CMK (cell line): Measurements from ENCODE around the gene SLCO1A2.

ENCODE experiments used
- DNase-seq: peaks from one replicate; pipeline ENCODE4 v3.0.0-alpha.2; 2010; ENCODE audit warnings: low read depth

The SLCO1A2 gene

DNA sequence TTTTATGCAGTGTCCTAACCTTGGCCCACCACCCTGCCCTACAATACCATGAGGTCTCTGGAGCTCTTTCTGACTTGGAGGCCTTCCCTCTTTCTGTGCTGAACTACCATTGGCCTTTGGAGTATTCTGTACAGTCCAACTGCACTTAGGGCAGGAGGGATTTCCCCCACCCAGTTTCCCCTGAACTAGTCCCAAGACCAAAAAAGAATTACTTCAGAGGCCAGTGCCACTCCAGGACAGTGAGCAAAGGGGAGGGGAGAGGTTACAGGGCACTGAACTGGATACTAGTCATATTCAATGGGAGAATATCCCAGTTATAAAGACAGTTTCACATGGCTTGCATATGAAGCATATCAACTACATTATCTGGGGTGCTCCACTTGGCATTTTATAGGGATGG is 6.1 kb downstream of the SLCO1A2 start:
- no peak for DNase-seq

DNA sequence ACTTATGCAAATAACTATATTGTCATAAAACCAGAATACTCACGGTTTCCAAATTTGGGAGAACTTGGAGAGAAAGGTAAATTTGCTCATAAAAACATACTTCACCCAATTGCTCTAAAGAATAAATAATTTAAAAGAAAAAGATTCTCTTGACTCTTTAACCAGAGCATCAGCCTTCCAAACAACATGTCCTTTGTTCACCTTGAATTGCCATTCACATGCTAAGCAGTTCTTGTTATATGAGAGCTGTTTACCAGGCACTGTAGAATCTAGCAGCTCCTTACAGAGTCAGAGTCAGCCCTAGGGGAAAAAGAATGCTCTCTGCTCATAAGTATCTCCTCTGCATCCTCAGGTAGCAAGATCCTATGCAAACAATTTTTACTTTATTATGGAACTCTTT is 10.2 kb downstream of the SLCO1A2 start:
- DNase-seq = no peak

DNA sequence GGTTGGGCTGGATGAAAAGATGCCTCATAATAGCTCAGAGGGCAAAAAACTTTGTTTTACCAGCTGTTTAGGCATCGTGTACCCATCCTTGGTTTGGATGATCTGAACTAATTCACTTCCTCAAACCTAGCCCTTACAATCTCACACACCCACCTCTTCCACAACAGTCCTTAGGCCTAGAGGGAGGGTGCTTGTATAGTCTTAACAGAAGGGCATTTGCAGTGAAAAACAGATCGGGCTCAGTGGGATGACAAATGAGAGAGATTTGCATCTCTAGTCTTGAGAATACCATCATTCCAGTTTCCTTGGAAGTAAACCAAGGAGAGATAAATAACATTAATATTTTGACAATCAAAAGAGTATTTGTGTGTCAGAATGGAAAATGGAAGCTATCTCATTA is 11.0 kb downstream of the SLCO1A2 start:
- no peak for DNase-seq

DNA sequence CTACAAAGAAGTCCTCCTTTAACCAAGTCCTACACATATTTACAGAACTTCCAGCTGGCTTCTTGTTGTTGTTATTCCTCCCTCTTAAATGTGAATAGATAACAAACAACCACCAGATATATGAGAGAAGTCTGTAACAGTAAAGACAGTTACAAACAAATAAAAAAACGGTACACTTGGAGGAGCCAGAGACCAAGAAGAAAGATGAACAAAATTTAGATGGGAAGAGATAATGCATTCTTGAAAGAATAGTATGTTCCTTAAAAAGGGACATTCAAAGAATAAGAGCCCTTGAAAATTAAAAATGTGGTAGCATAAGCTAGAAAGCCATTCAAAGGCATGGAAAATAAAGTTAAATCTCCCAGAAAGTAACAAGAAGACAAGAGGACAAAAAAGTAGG is 25.9 kb downstream of the SLCO1A2 start:
- no peak for DNase-seq

DNA sequence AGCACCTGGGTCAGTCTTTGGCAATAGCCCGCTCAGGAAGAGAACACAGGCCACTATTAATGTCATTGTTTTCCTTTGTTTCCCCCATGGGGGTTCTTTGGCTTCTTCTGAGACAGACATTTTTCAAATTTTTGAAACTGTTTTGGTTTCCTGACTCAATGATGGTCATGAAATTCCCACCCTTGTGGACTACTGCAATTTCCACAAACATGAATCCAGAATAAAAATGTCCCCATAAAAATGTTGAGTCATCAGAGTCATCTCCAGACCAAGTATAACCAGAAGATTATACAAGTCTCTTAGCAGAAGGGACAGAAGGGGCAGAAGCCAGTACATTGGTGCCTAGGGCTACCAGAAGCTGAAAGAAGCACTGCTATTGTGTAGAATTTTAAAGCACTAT is 29.1 kb downstream of the SLCO1A2 start:
- DNase-seq = no peak

DNA sequence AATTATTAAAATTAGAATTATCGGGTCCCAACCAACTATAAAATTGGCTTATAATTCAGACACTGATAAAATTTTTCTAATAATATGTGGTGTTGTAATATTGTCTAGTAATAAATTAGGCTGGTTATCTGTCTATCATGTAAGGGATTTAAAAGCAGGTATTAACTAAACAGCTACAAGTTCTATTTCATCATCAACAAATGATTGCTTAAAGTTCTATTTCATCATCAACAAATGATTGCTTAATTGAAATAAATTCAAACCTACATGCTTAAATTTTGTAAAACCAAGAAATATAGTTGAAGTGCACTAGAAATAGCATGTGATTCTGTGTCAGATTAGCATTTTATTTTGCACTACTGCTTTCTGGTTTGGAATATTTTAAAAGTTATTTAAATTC is 34.1 kb downstream of the SLCO1A2 start:
- no peak for DNase-seq

DNA sequence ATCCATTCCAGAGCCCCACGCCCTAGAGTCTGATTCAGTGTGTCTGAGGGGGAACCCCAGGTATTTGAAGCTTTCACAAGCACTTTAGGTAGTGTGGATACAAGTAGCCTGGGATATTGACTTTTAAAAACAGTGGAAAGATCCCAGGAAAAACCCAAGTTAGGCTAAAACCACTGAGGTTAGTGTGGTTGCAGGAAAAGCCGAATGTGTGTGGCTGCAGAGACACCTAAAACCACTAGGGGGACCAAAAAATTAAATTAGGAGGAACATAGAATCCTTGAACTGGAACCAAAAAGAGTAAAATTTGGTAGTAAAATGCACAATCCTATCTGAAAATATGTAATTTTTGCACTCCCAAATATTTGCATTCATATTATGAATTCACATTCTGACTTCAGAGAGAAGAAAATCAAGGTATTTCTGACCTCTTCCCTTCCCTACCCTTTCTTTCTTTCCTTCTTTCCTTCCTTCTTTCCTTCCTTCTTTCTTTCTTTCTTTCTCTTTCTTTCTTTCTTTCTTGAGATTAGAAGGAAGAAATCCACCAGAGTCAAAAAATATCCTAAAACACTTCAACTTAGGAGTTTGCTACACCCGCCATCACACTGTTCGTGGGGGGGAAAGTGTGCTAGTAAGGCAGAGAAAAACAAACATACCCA is 37.8 kb downstream of the SLCO1A2 start:
- DNase-seq = no peak

DNA sequence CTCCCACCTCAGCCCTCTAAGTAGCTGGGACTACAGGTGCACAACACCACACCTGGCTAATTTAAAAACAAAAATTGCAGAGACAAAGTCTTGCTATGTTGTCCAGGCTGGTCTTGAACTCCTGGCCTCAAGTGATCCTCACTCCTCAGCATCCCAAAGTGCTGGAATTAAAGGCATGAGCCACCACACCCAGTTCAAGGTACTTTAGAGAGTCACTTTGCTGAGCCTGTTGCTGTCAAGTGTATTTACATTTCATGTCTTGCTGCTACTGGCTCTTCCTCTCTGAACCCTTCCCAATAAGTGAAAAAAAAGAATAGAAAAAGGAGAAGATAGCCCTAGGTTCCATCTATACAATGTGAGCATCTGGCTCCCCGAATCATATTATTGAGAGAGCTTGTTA is 38.4 kb downstream of the SLCO1A2 start:
- no peak for DNase-seq

DNA sequence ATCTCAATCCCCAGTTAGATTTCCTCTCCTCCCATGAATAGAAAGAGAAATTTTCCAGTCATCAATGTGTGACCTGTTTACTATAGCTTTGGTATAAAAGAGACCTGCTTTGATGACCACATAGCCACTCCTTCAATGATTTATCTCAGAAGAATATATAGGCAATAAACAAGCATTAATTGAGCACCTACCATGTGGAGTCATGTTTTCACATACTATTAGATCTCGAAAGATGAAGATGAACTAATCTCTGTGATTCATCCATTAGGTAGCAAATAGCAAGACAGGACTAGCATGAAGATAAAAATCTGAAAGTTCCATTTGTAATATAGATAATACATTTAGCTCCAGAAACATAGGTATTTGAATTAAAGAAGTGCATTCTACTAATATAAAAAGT is 40.5 kb downstream of the SLCO1A2 start:
- DNase-seq = no peak

DNA sequence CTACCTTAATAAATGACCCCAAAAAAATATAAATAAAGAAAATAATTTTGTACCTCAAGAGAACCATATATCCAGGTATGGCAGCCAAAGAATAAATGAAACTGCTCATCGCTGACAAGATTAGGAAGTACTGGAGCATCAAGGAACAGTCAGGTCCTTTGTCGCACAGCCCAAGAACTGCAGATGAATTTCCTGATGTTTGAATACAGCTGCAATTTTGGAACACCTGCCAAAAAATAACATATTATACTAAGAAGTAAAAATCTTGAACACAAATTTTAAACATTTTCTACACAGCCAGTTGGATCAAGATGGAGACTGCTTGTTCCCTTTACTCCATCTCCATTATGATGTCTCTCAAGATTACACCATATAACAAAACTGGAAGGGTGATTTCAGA is 42.6 kb downstream of the SLCO1A2 start:
- DNase-seq = no peak

DNA sequence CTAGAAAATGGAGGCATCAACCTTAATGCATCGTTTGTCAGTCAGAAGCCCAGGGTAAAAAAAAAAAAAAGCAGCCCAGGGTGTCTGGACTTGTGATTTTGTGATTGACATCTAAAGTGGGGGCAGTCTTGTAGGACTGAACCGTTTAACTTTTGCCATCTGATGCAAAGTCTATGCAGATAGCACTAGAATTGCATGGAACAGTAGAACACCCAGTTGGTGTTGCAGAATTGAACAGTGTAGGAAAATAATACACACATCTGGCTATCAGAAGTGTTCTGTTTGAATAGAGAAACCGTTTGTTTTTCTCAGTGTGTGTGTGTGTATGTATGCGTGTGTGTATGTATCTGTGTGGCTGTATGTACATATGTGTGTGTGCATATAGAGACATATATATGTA is 45.0 kb downstream of the SLCO1A2 start:
- DNase-seq = no peak

DNA sequence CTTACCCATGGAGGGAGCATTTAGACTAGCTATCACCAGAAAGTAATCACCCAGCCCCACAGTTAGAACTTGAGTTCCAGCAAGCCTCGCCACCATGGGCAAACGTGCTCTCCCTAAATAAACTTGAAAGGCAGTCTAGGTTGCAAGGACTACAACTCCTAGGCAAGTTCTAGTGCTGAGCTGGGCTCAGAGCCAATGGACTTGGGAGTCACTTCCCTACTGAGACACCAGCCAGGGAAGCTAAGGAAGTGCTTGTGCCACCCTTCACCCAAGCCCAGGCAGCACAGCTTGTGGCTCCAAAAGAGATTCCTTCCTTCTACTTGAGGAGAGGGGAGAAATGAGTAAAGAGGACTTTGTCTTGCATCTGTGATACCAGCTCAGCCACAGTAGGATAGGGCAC is 57.9 kb downstream of the SLCO1A2 start:
- DNase-seq = no peak

DNA sequence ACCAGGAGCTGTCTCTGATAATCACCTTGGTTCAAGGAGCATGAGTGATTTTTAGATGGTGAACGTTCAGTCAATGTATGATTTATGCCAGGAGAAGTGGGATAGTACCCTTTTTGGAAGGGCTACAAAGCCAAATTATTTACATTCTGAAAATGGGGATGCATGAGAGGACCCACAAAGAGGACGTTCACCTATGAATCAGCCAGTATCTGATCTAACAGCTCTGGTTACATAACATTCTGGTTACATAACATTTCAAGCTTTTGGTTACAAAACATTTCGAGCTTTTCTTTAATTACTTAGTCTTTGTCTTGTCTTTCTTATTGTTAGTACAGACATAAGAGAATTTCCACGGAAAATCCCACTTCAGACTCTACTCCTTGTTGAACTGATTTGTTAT is 68.8 kb downstream of the SLCO1A2 start:
- DNase-seq = no peak

DNA sequence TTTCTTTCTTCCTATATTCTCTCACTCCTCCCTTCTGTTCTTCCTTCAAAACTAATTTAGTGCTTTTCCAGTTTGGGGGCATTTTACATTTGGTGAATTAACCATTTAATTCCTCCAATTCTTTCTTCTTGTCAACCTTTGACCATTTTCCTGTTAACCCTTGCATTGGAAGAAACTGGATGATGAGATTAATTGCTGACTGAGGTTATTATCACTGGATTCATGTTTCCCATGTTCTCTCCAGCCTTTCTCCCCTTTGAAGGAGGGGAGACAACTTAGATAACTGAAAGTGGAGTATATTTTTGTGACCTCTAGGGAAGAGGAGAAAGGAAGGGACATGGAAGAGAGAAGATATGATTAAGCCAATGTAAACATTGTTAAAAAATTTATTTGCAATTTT is 70.5 kb downstream of the SLCO1A2 start:
- no peak for DNase-seq

DNA sequence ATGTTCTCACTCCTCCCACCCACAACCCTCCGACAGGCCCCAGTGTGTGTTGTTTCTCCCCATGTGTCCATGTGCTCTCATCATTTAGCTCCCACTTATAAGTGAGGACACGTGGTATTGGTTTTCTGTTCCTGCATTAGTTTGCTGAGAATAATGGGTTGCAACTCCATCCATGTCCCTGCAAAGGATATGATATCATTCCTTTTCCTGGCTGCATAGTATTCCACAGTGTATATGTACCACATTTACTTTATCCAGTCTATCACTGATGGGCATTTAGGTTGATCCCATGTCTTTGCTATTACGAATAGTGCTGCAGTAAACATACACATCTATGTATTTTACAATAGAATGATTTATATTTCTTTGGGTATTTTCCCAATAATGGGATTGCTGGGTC is 77.5 kb downstream of the SLCO1A2 start:
- DNase-seq = no peak

DNA sequence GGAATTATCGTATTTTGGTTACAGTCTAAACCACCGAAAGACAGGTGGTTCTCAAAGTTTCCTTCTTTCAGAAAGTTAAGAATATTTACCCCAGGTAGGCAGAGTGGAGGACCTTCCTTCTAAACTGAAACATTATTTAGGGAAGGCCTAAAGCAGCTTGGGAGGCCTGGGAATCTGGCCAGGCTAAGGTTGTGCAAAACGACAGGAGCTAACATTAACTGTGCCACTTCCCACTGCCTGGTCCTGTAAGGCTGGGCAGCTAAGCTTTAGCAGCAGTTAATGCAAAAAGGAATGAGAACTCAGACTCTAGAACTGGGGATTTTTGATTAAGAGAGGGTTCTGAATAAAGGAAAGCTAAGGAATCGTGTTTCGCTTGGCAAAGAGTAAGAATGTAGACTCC is 82.6 kb downstream of the SLCO1A2 start:
- DNase-seq = no peak

DNA sequence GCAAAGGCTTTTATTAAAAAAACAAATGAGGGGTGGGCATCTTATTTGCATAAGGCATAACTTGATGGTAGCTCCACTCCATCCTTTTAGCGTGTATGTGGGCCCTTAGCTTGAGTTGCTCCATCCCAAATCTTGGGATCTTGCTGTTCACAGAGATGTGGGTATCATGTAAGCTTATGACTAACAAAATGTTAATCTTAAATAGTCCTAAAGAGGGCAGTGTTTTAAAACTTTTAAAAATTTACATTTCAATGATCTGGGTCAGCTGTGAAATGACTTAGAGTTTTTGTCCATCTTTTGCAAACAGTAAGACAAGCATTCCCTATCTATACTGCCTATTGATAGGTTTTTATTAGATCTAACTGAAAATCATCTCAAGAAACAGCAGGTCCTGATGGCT is 86.0 kb downstream of the SLCO1A2 start:
- DNase-seq = no peak

DNA sequence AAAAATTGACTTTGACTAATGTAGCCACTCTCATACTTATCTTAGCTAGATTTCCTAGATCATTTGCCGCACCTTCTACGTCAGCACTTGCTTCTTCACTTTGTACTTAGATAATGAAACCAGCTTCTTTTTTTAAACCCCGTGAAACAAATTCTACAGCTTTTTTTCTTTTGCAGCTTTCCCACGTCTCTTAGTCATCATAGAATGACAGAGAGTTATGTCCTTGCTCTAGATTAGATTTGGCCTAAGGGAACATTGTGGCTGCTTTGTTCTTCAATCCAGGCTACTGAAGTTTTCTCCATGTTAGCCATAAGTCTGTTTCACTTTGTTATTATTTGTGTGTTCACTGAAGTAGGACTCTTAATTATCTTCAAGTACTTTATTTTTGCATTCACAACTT is 94.9 kb downstream of the SLCO1A2 start:
- no peak for DNase-seq

DNA sequence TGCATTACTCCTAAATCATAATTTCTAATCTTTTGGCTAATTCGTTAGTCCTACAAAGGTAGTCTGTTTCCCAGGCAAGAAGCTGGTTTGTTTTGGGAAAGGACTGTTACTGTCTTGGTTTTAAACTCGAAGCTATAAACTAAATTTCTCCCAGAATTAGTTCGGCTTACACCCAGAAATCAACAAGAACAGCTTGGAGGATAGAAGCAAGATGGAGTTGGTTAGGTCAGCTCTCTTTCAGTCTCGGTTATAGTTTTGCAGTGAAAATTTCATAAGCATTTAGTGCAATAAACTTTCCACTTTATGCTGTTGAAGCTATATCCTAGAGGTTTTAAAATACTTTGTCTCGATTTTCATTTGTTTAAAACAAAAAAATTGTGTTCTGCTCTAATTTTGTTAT is 100.3 kb downstream of the SLCO1A2 start:
- DNase-seq = no peak

DNA sequence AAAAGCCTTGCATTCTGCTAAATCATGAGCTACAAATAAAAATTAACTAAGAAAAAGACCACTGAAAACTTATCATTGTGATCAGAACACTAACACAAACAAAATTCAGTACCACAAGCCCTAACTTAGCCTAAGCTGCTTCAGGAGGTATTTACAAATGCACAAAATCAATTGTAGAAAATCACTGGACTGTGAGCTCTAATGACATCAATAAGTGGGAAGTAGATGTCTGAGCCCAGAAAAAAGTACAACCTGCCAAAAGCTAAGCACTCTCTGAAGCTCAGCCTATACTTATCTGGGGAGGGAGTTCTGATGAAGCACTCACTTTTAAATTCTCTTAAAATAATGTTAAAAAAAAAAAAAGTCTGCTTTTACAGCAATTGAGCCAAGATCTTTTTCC is 110.8 kb downstream of the SLCO1A2 start:
- DNase-seq = no peak

DNA sequence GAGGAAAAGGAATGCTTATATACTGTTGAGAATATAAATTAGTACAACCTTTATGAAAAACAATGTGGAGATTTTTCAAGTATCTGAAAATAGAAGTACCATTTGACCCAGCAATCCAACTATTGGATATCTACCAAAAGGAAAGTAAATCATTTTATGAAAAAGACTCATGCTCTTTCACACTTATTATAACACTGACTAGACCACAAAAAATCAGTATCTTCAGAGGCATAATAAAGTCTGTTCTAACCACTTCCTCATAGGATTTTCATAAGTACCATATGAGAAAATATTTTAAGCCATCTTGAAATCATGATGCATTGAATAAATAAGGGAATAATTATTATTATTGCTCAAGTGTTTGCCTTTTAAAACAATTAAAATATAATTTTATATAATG is 112.9 kb downstream of the SLCO1A2 start:
- no peak for DNase-seq

DNA sequence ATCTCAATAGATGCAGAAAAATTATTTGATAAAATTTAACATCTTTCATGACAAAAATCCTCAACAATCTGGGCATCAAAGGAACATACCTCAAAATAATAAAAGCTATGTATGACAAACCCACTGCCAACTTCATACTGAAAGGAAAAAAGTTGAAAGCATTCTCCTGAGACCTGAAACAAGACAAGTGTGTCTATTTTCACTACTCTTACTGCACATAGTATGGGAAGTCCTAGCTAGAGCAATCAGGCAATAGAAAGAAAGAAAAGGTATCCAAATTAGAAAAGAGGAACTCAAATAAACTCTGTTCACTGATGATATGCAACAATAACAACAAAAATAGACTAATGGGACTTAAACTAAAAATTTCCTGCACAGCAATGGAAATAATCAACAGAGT is 113.6 kb downstream of the SLCO1A2 start:
- DNase-seq = no peak

DNA sequence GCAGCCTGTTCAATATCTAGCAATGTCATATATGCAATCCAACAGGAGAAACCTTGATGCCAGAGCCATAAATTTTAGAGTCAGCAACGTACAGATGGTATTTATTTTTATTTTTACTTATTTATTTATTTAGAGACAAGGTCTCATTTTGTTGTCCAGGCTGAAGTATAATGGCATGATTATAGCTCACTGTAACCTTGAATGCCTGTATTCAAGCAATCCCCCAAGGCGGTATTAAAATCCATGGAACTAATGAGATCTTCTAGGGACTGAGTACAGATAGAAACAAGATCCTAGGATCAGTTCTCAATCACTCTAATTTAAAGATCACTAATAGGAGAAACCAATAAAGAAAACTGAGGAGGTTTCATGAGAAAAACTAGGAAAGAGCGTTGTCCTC is 114.5 kb downstream of the SLCO1A2 start:
- DNase-seq = no peak

DNA sequence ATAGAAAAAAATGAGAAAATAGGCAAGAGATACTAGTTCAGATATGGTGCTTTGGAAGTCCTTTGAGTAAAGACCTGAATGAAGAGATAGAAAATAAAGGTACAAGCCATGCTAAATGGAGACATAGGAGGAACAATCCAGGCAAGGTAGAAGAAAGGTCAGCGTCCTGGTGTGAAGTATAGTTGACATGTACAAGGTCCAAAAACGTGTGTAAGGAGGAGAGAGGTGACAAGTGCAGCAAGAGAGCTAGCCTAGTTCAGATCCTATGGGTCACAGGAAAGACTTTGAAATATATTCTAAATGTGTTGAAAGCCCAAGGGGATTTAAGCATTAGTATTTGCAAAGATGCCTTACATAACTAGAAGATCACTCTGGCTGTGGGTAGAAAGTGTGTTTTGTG is 115.5 kb downstream of the SLCO1A2 start:
- no peak for DNase-seq
